ENCODE results near the gene FAM83B. TPM values are rescaled to one million over a fixed set of nuclear protein-coding genes. Genes with fewer than 3 reads are reported as not detected.

Gene FAM83B
- polyA plus RNA-seq, 1 of the 3 experiments (the other 2 are of a cell fraction) = not detected

GRCh38 chr6:54910921-54911320, 64.3 kb downstream of the FAM83B start:
- Histone ChIP-seq H4K20me1 (ENCODE audit: insufficient read depth) (no peaks in the 10 kb centered on the region), H3K4me1 (ENCODE audit: control insufficient read depth in 1 of 2, insufficient read depth in 2 of 2, low read depth in 1 of 2, low read length in 1 of 2) (no peaks in the 10 kb centered on the region; a peak in 1 of 4 replicates), H3K27me3 (ENCODE audit: insufficient read depth) (no peaks in the 10 kb centered on the region), H3K36me3 (replicated peaks in 1 of 2; ENCODE audit: control insufficient read depth in 1 of 2, insufficient read depth in 2 of 2, low read length in 1 of 2) (no peaks in the 10 kb centered on the region), H3K4me2 (no peak overlapping the region), H3K9me2 (no peaks in the 10 kb centered on the region), H3F3A (replicated peaks; ENCODE audit: insufficient read depth) (no peaks in the 10 kb centered on the region), H2AFZ (ENCODE audit: low read depth) (no peak overlapping the region), H3K9ac (no peak overlapping the region), H3K9me3 (no peaks in the 10 kb centered on the region), H3K4me3 (ENCODE audit: low read depth in 2 of 2, low read length in 1 of 2) (no peak overlapping the region), H3K27ac (ENCODE audit: low read depth in 2 of 2, low read length in 1 of 2) (no peak overlapping the region), H3K79me2 (ENCODE audit: insufficient read depth) (no peaks in the 10 kb centered on the region)
- WGBS (ENCODE audit: low lambda C conversion rate) = 3% methylated on average over 1 of the region's 1 CpG
- ChIA-PET POLR2A (no interaction called here), CTCF (no interaction called here)
- no peak for DNase-seq
- TF ChIP-seq NRF1 (IDR thresholded peaks at IDR 0.05; ENCODE audit: low read depth, low read length) (no peak), GABPA (IDR thresholded peaks at IDR 0.05; ENCODE audit: low read depth) (no peak), FOXM1 (IDR thresholded peaks at IDR 0.05; ENCODE audit: low read depth) (no peak), TEAD4 (IDR thresholded peaks at IDR 0.05; ENCODE audit: borderline replicate concordance, insufficient read depth) (no peak), EZH2phosphoT487 (IDR thresholded peaks at IDR 0.05; ENCODE audit: borderline replicate concordance, low read depth) (no peak), GATA2 (CRISPR knock-in tag; IDR thresholded peaks at IDR 0.05) (no peak), RCOR1 (IDR thresholded peaks at IDR 0.05; ENCODE audit: low read length) (no peak)

- Histone ChIP-seq H3K9me3 (no peaks in the 10 kb centered on the region), H3K79me2 (ENCODE audit: insufficient read depth) (no peaks in the 10 kb centered on the region), H3K9ac (no peak overlapping the region), H3K36me3 (replicated peaks in 1 of 2; ENCODE audit: control insufficient read depth in 1 of 2, insufficient read depth in 2 of 2, low read length in 1 of 2) (no peaks in the 10 kb centered on the region), H3K4me2 (no peak overlapping the region), H3K9me2 (no peaks in the 10 kb centered on the region), H2AFZ (ENCODE audit: low read depth) (no peak overlapping the region), H3K27me3 (ENCODE audit: insufficient read depth) (no peaks in the 10 kb centered on the region), H4K20me1 (ENCODE audit: insufficient read depth) (no peaks in the 10 kb centered on the region), H3K4me3 (ENCODE audit: low read depth in 2 of 2, low read length in 1 of 2) (no peak overlapping the region), H3K4me1 (ENCODE audit: control insufficient read depth in 1 of 2, insufficient read depth in 2 of 2, low read depth in 1 of 2, low read length in 1 of 2) (no peaks in the 10 kb centered on the region; a peak in 1 of 4 replicates), H3F3A (replicated peaks; ENCODE audit: insufficient read depth) (no peaks in the 10 kb centered on the region), H3K27ac (ENCODE audit: low read depth in 2 of 2, low read length in 1 of 2) (no peak overlapping the region)
- TF ChIP-seq TCF12 (IDR thresholded peaks at IDR 0.05) = no peak
- no peak for TF ChIP-seq MXI1 (IDR thresholded peaks at IDR 0.05; ENCODE audit: low read depth, low read length)
- TF ChIP-seq FOSL2 (IDR thresholded peaks at IDR 0.05; ENCODE audit: borderline replicate concordance, low read depth) = no peak
- TF ChIP-seq REST (IDR thresholded peaks at IDR 0.05; ENCODE audit: low read depth, low read length) = no peak
- TF ChIP-seq FOXM1 (IDR thresholded peaks at IDR 0.05; ENCODE audit: low read depth) = no peak
- no peak for TF ChIP-seq ZBTB33 (IDR thresholded peaks at IDR 0.05; ENCODE audit: borderline replicate concordance, low read depth)
- no peak for TF ChIP-seq NRF1 (IDR thresholded peaks at IDR 0.05; ENCODE audit: low read depth, low read length)
- no peak for TF ChIP-seq JUND (IDR thresholded peaks at IDR 0.05)
- TF ChIP-seq CTCF (IDR thresholded peaks at IDR 0.05) = no peak
- TF ChIP-seq SIN3A (IDR thresholded peaks at IDR 0.05; ENCODE audit: borderline replicate concordance, low read depth, low read length) = no peak
- no peak for TF ChIP-seq USF2 (IDR thresholded peaks at IDR 0.05; ENCODE audit: borderline replicate concordance, low read depth, low read length)
- no peak for TF ChIP-seq RFX5 (IDR thresholded peaks at IDR 0.05; ENCODE audit: low read length)
- TF ChIP-seq ELF1 (IDR thresholded peaks at IDR 0.05) = no peak
- POLR2A ChIA-PET = no interaction called here
- no peak for DNase-seq
- CTCF ChIA-PET = no interaction called here
- WGBS (ENCODE audit: low lambda C conversion rate) = 2% methylated on average over 2 of the region's 2 CpGs
Measured at GRCh38 chr6:54913211-54913610, 66.6 kb downstream of the FAM83B start.

Data from SK-N-SH (cell line).